ENCODE measurements around the gene TAF1C. TPM values are rescaled to one million over a fixed set of nuclear protein-coding genes. Genes with fewer than 3 reads are reported as not detected.

The TAF1C gene
- total RNA-seq, 1 experiment from 2014 or later: 31.9 TPM

GRCh38 chr16:84177741-84178073, 9.2 kb downstream of the TAF1C start:
- TF ChIP-seq CTCF (IDR thresholded peaks at IDR 0.05): no peak
- no peak for TF ChIP-seq REST (IDR thresholded peaks at IDR 0.05; ENCODE audit: insufficient read depth in 1 of 2, low read depth in 2 of 2, low read length in 1 of 2)
- TF ChIP-seq TCF7L2 (IDR thresholded peaks at IDR 0.05; ENCODE audit: low read depth, low read length): no peak
- TF ChIP-seq SIN3A (IDR thresholded peaks at IDR 0.05; ENCODE audit: borderline replicate concordance, insufficient read depth, low read depth, low read length): no peak
- TF ChIP-seq POLR2AphosphoS5 (IDR thresholded peaks at IDR 0.05; ENCODE audit: low read depth, low read length): no peak
- H3K36me3 ChIP-seq (ENCODE audit: control insufficient read depth, insufficient read depth, low read length): no peaks in the 10 kb centered on the region
- no peak overlapping the region for H3K4me3 ChIP-seq (ENCODE audit: low read depth in 2 of 2, low read length in 2 of 2)
- intact Hi-C loops (cut with micrococcal nuclease; ENCODE audit: unreplicated experiment) (no loop called here), in situ Hi-C loops (cut with HindIII; ENCODE audit: low pct_unique_long_range_greater_than_20kb, low sequenced_read_pairs) (no loop called here)
- no peak overlapping the region; the same call in 1 of the 2 replicates for H3K27ac ChIP-seq (ENCODE audit: low read length)
- ChIA-PET CTCF (no interaction called here), POLR2A (no interaction called here)
- DNase-seq (ENCODE audit: low read depth, low spot score) (no peak), ATAC-seq (no peak)
- H3K9me3 ChIP-seq (ENCODE audit: control insufficient read depth, insufficient read depth, low read depth, low read length): no peaks in the 10 kb centered on the region
- H3K4me1 ChIP-seq (ENCODE audit: control insufficient read depth, insufficient read depth, low read length): peaks cover 22% of the 10 kb centered on the region
- no TSS peak for BruUV-seq (replicated peaks)
- no peaks in the 10 kb centered on the region for H3K27me3 ChIP-seq (ENCODE audit: control insufficient read depth, insufficient read depth, low read length)

GRCh38 chr16:84176192-84177053, 10.4 kb downstream of the TAF1C start:
- BruUV-seq (replicated peaks): no TSS peak
- Histone ChIP-seq H3K4me1 (ENCODE audit: control insufficient read depth, insufficient read depth, low read length) (peaks cover 22% of the 10 kb centered on the region), H3K27me3 (ENCODE audit: control insufficient read depth, insufficient read depth, low read length) (no peaks in the 10 kb centered on the region), H3K27ac (ENCODE audit: low read length) (no peak overlapping the region), H3K4me3 (ENCODE audit: low read depth in 2 of 2, low read length in 2 of 2) (no peak overlapping the region), H3K36me3 (ENCODE audit: control insufficient read depth, insufficient read depth, low read length) (no peaks in the 10 kb centered on the region), H3K9me3 (ENCODE audit: control insufficient read depth, insufficient read depth, low read depth, low read length) (no peaks in the 10 kb centered on the region)
- in situ Hi-C loops (cut with HindIII; ENCODE audit: low pct_unique_long_range_greater_than_20kb, low sequenced_read_pairs): no loop called here
- DNase-seq (ENCODE audit: low read depth, low spot score) (no peak), ATAC-seq (peak; percentile 9; the same call in 1 of the 2 replicates)
- no peak for TF ChIP-seq CTCF (IDR thresholded peaks at IDR 0.05)
- no peak for TF ChIP-seq SIN3A (IDR thresholded peaks at IDR 0.05; ENCODE audit: borderline replicate concordance, insufficient read depth, low read depth, low read length)
- no peak for TF ChIP-seq REST (IDR thresholded peaks at IDR 0.05; ENCODE audit: insufficient read depth in 1 of 2, low read depth in 2 of 2, low read length in 1 of 2)
- no peak for TF ChIP-seq TCF7L2 (IDR thresholded peaks at IDR 0.05; ENCODE audit: low read depth, low read length)
- TF ChIP-seq POLR2AphosphoS5 (IDR thresholded peaks at IDR 0.05; ENCODE audit: low read depth, low read length): no peak
- CTCF ChIA-PET: interaction anchor here (0.6 kb wide), 1 partner anchor 11 kb away, joined by 5 read pairs; the partner anchor contains the start of gene TAF1C
- POLR2A ChIA-PET: no interaction called here
- intact Hi-C loops (cut with micrococcal nuclease; ENCODE audit: unreplicated experiment): no loop called here
